NCI-H345 treated with DMSO at 0.1 percent for 48 hours (cell line): Measurements from ENCODE around the gene RCE1.

Experiments
- DNase-seq: peaks from one replicate; lab custom pipeline; 2025; ENCODE audit not compliant: unreplicated experiment; lab: John Stamatoyannopoulos, UW

Gene RCE1

DNA sequence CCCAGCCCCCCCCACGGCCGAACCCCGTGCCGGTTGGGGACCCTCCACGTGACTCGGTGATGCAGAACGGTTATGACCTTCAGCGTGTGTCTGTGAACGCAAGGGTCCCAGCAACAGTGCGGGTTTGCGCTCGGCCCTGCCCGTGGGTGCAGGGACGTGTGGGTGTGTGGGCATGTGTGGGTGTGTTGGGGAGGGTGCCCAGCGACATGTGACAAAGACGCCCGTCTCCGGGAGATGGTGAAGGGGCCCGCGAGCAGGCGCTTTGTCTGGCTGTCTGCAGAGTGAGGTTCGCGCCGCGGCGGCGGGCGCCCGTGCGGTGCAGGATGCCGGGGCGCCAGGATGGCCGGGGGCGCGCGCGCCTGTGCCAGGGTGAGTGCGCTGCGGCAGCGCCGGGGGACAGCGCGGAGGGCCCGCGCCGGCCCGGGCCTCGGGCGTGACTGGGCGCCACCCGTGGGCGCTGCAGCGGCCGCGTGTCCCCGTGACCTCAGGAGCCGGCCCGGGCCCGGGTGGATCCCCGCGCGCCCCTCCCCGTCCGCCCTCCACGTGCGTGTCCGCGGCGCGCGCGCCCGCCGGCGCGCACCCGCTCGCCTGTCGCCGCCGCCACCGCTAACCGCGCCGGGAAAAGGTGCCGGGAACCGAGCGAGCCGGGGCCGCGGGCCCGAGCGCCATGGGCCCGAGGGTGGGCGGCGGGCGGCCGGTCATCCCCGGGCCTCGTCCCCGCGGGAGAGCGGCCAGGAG, 13.4 kb downstream of the RCE1 start, which contains the start of gene LRFN4:
Gene LRFN4, plus strand, starts transcription at position 569 of the 738 bp plus-strand sequence. CDS start 681 bp downstream, outside the sequence.
- DNase-seq, result no peak

DNA sequence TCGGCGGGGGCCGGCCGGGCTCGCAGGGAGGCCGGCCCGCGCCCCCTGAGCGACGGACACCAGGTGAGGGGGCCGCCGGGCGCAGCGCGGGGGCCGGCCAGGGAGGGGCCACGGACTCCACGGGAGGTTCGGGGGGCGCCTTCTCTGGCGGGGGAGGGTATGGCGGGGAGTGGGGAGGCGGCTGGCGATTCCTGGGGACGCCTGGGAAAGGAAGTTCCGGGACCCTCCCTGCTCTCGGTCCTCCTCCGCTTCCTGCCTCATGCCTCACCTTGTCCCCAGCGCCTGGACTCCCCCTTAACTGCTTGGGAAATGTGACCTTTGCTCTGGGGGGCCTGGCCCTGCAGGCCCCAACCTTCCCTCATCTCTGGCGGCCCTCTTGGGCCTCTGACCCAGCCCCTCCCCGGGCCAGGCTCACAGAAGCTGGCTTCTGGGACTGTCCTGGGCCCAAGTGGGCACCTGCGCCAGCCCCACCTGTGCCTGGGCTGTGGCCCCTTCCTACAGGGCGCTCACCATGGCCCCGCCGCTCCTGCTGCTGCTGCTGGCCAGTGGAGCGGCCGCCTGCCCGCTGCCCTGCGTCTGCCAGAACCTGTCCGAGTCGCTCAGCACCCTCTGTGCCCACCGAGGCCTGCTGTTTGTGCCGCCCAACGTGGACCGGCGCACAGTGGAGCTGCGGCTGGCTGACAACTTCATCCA, 14.1 kb downstream of the RCE1 start:
- no peak for DNase-seq

DNA sequence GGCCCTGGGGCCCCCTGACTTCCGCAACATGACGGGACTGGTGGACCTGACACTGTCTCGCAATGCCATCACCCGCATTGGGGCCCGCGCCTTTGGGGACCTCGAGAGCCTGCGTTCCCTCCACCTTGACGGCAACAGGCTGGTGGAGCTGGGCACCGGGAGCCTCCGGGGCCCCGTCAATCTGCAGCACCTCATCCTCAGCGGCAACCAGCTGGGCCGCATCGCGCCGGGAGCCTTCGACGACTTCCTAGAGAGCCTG, 14.6 kb downstream of the RCE1 start:
- DNase-seq, result no peak

DNA sequence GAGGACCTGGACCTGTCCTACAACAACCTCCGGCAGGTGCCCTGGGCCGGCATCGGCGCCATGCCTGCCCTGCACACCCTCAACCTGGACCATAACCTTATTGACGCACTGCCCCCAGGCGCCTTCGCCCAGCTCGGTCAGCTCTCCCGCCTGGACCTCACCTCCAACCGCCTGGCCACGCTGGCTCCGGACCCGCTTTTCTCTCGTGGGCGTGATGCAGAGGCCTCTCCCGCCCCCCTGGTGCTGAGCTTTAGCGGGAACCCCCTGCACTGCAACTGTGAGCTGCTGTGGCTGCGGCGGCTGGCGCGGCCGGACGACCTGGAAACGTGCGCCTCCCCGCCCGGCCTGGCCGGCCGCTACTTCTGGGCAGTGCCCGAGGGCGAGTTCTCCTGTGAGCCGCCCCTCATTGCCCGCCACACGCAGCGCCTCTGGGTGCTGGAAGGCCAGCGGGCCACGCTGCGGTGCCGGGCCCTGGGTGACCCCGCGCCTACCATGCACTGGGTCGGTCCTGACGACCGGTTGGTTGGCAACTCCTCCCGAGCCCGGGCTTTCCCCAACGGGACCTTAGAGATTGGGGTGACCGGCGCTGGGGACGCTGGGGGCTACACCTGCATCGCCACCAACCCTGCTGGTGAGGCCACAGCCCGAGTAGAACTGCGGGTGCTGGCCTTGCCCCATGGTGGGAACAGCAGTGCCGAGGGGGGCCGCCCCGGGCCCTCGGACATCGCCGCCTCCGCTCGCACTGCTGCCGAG, 15.1 kb downstream of the RCE1 start:
- no peak for DNase-seq

DNA sequence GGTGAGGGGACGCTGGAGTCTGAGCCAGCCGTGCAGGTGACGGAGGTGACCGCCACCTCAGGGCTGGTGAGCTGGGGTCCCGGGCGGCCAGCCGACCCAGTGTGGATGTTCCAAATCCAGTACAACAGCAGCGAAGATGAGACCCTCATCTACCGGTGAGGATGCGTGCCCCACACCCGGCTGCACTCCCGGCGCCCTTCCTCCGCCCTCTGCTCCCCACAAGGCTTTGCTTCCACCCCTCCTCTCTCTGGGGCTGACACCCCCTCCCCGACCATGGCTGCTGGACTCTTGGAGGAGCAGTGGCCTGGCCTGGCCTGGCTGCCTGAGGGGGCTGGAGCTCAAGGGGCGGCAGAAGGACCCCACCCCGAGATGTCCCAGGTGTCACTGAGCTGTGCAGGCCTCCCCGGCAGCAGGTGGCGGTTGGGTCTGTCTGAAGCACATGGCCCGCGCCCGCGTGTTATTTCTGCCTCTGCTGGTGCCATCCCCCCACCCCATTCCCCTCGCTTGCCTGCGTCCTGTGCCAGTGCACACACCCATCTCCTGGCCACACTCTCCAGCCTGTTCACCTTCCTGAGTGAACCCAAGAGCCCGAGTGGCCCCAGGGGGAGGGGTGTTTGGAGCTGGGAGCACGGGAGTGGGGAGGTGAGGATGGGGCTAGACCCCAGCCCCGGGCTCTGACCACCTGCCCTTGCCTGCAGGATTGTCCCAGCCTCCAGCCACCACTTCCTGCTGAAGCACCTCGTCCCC, 15.9 kb downstream of the RCE1 start:
- no peak for DNase-seq

- DNase-seq, result no peak
These were observed 16.6 kb downstream of the RCE1 start for GRCh38 chr11:66859686-66860448.

DNA sequence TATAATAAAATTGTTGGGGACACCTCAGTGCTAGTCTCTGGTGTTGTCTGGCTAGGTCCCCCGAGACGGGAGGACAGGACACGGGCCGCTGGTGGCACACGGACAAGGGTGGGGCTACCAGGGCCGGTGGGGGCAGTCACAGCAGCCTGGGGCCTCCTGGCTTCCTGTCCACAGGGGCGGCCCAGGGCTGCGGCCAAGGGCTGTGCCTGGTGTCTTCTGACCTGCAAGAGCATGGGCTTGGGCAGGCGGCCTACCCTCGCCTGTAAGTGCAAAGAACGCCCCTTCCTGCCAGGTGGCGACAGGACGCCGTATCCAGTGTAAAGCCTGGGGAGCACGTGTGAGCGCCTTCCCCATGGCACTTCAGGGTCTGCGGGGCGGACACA, 17.2 kb downstream of the RCE1 start:
- DNase-seq, result no peak

GRCh38 chr11:66861038-66861773, 18.0 kb downstream of the RCE1 start:
- no peak for DNase-seq

GRCh38 chr11:66861774-66862558, 18.7 kb downstream of the RCE1 start:
- no peak for DNase-seq

DNA sequence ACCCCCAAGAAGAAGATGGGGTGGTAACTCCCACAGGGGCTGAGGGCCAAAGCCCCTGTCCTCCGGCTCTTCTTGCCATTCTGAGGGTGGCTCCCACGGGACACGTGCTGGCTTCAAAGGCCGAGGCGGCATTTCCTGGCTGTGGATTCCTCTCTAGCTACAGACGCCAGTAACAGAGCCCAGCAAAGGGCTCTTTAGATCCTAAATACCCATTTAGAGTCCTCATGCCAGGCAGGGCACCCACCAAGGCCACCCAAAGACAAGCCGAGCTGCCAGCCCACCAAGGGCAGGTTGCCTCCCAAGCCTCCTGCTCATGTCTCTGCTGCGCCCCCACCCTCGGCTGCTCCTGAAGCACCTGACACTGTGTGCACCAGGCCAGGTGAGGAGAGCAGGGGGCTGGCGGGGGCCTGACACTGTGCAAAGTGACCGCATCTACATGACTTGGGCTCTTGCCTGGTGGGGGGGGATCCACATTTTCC, 19.4 kb downstream of the RCE1 start:
- no peak for DNase-seq

GRCh38 chr11:66863428-66864125, 20.3 kb downstream of the RCE1 start:
- no peak for DNase-seq

GRCh38 chr11:66864172-66864901, 21.1 kb downstream of the RCE1 start:
- no peak for DNase-seq

DNA sequence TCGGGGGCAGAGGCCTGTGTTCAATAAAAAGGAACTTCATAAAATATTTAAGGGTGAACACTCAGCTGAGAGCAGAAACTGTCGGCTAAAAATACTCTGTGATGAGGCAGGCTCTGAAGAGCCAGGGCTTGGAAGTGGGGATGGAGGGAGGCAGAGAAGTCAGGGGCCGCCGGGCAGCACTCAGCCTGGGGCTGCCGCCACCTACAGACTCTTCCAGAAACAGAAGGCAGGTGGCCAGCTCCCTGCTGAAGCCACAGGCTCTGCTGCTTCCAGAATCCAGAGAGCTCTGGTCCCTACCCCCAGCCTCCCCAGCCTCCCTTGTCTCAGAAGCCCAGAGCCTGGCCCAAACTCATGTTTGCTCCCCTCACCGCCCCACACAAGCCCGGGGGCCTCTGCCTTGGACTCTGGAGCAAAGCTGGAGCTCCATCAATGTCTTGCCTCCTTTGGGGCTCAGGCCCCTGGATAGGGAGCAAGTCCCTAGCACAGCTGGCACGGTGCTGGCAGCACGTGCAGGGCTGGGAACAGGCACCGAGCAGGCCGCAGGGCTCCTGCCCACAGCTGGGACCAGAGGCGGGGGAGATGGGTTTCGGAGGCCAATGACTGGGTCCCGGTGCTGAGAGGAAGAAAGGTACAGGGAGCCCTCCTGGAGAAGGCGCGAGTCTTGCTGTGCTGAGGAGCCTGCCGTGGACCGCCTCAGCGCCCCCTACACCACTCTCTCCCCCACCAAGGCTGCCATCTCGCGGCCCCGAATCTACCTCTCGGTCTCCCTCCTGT, 21.9 kb downstream of the RCE1 start:
- DNase-seq, result no peak

DNA sequence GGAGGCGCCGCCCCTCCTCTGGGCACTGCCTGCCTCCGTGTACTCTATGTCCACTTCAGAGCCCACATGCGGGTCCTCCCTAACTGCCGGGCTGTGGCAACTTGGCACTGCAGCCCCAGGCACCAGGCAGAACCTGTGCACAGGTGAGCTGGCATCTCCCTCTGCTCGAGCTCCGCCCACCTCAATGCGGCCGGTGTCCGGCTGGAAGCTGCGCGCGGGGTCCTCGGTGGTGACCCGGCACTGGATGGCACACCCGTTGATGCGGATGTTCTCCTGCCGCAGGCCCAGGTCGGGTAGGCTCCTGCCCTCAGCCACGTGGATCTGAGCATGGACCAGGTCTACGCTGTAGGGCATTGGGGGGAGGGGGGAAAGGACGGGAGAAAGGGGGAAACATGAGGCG, 22.8 kb downstream of the RCE1 start:
- DNase-seq, result no peak

DNA sequence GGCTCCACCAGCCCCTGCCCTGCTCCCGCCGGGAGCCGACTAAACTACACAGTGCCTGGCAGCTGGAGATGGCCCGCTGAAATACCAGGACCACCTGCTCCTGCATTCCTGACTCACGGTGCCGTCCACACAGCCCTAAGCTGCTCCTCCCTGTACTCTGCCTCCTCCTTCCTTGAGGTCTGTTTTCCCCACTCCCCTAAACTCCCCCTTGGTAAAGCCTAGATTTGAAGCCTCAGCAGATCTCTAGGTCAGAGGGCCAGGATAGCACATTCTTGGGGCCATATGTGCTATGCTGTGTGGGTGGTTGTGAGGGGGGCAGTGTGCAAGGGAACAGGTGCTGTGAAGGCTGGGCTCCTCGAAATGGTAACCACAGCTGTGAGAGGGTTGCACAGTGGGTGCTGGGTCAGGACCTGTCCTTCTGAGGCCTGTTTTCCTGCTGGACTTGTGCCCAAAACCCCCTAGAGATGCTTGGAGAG, 23.3 kb downstream of the RCE1 start:
- no peak for DNase-seq

DNA sequence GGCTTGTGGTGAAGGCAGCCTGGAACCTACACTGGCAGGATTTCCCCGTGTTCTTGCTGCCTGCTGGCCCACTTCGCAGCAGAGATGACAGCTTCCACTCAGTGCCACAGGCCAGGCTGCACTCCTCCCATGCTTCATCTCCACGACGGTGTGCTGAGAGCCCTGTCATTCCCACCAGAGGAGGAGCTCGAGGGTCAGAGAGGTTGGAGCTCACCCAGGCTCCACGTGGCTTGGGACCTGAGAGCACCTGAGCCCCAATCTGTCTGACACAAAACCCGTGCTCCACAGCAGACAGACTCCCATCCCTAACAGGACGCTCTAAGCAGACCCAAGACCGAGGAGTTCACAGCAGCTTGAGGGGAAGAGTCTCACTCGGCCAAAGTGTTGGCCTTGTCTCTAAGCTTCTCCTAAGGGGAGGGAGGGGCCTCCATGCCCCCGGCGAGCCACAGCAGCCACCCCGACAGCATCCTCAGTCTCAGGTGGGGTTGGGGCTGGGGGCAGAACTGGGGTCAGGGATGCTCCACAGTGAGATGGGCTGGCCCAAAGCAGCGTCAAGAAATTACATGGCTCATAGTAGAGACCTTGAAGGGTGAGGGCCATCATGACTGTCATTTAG, 24.3 kb downstream of the RCE1 start:
- DNase-seq, result no peak
